ENCODE results near the gene ADGRB2. TPM values are rescaled to one million over a fixed set of nuclear protein-coding genes. Genes with fewer than 3 reads are reported as not detected.

The ADGRB2 gene
- total and polyA plus RNA-seq, 2 of the 4 experiments (the other 2 are of a cell fraction): 2.2 to 11.9 TPM

DNA sequence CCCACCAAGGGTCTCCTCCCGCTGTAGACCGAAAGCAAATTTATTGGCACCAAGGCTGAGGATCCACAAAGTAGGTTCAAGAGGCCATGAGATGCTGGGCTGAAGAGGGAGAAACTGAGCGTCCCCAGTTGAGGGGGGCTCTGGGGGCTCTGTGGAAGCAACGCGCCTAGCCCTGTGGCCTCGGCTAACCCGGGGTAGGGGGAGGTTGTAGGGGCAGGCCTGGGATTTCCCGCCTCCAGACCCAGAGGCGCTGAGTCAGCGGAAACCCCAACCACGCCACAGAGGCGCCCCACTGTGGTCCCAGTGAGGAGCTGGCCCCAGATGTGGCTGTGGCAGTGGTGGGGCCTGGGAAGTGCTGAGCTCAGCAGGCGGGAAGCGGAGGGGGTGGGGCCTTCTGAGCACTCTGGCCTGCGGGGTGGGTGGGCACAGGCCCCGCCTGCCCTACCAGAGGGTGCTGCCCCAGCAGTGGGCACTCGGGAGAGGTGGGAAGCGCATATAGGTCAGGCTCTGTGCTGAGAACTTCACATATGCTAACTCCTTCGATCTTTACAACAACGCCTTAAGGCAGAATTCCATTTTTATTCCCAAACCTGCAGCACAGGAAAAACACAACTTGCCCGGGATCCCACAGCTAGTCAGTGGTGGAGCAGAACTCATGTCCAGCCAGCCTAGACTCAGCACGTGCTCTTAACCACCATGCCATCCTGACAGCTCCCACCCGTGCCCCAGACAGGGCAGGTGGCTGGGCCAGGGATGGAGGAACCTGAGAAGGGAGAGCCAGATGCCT lies 58.9 kb downstream of the ADGRB2 start:
- peak overlapping the region; percentile 90 for H3K4ac ChIP-seq (ENCODE audit: low read depth, low read length)
- peak overlapping the region; percentile 68 for H3K18ac ChIP-seq (ENCODE audit: low read depth, low read length)
- H2AFZ ChIP-seq (replicated peaks; ENCODE audit: low read length, poor library complexity): peak overlapping the region; percentile 69
- DNase-seq (peak; percentile 55), ATAC-seq (ENCODE audit: low read depth) (peak; percentile 13)
- H4K20me1 ChIP-seq (ENCODE audit: insufficient read depth, low read length): no peaks in the 10 kb centered on the region
- peak overlapping the region; percentile 90 for H2BK120ac ChIP-seq (ENCODE audit: low read depth, low read length)
- in situ Hi-C loops (cut with MboI; ENCODE audit: low sequenced_read_pairs): no loop called here
- peak overlapping the region; percentile 87 for H2AK5ac ChIP-seq (ENCODE audit: low read depth, low read length)
- ChIA-PET POLR2A (ENCODE audit: unreplicated experiment) (interaction anchor here (0.7 to 1.5 kb wide), 2 partner anchors 14 to 40 kb away, joined by 3 read pairs; no protein-coding TSS in a partner anchor), CTCF (interaction anchor here (0.9 to 3.7 kb wide), 4 partner anchors 10 to 84 kb away, joined by 3 to 28 read pairs (median 4); no protein-coding TSS in a partner anchor)
- H2BK20ac ChIP-seq (ENCODE audit: low read depth, low read length): peak overlapping the region; percentile 80
- intact Hi-C loops (cut with micrococcal nuclease): loop anchor here (2.0 kb wide), 1 partner anchor 84 kb away; no protein-coding TSS in a partner anchor
- dilution Hi-C loops (cut with HindIII; ENCODE audit: low sequenced_read_pairs, unreplicated experiment): no loop called here
- H4K5ac ChIP-seq (ENCODE audit: low read depth, low read length): peak overlapping the region; percentile 36
- H3K4me2 ChIP-seq (ENCODE audit: low read depth, low read length): peak overlapping the region; percentile 65
- peak overlapping the region; percentile 83 for H3K27ac ChIP-seq (ENCODE audit: insufficient read depth, low read length)
- no TSS peak for BruUV-seq (replicated peaks)
- peak overlapping the region; percentile 26; the same call in 1 of the 2 replicates for H3K56ac ChIP-seq (ENCODE audit: extremely low read depth, insufficient read depth, low read length)
- no peaks in the 10 kb centered on the region for H3K27me3 ChIP-seq (ENCODE audit: control insufficient read depth, insufficient read depth, low read length)
- H3K14ac ChIP-seq (replicated peaks; ENCODE audit: low read depth, low read length): peak overlapping the region; percentile 21
- H3K23ac ChIP-seq (ENCODE audit: low read depth, low read length): peak overlapping the region; percentile 46
- no peak overlapping the region for H3K4me3 ChIP-seq (ENCODE audit: insufficient read depth, low read depth, low read length)
- peaks cover 16% of the 10 kb centered on the region for H3K9me1 ChIP-seq (ENCODE audit: insufficient read depth, low read length)
- peak overlapping the region; percentile 65 for H4K91ac ChIP-seq (ENCODE audit: insufficient read depth, low read depth, low read length)
- no peaks in the 10 kb centered on the region for H3K9me3 ChIP-seq (ENCODE audit: control insufficient read depth, insufficient read depth, low read length)
- 57% methylated on average over 4 of the region's 23 CpGs; no CpG with 5 or more reads in 1 of the 2 experiments for WGBS, 2 experiments (ENCODE audit: extremely low coverage in 2 of 2, insufficient read length in 1 of 2)
- H2BK5ac ChIP-seq (ENCODE audit: low read depth, low read length, poor library complexity, severe bottlenecking): peak overlapping the region; percentile 73
- peak overlapping the region; percentile 41 for H2BK15ac ChIP-seq (ENCODE audit: low read depth, low read length)
- peaks cover 11 to 38% of the 10 kb centered on the region in 2 experiments for H3K79me1 ChIP-seq (ENCODE audit: low read depth in 1 of 2, low read length in 2 of 2)
- peaks cover 41% of the 10 kb centered on the region for H3K4me1 ChIP-seq (ENCODE audit: control insufficient read depth, insufficient read depth, low read length)
- peak overlapping the region; percentile 38 for H3K9ac ChIP-seq (ENCODE audit: low read depth, low read length)
- H4K8ac ChIP-seq (ENCODE audit: low read depth in 2 of 2, low read length in 2 of 2): peak overlapping the region; percentile 47 to 65
- peaks cover 3% of the 10 kb centered on the region for H3K36me3 ChIP-seq (ENCODE audit: control insufficient read depth, insufficient read depth, low read length)
- peak overlapping the region; percentile 92 for H2AK9ac ChIP-seq (replicated peaks; ENCODE audit: low read depth, low read length, poor library complexity)
- TF ChIP-seq, protein P1, sequence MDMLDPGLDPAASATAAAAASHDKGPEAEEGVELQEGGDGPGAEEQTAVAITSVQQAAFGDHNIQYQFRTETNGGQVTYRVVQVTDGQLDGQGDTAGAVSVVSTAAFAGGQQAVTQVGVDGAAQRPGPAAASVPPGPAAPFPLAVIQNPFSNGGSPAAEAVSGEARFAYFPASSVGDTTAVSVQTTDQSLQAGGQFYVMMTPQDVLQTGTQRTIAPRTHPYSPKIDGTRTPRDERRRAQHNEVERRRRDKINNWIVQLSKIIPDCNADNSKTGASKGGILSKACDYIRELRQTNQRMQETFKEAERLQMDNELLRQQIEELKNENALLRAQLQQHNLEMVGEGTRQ (IDR thresholded peaks at IDR 0.05; ENCODE audit: low read depth, low read length): no peak
- TF ChIP-seq CTCF (conservative IDR thresholded peaks at IDR 0.05; ENCODE audit: low read depth, low read length) (peak; percentile 60), POLR2A (IDR thresholded peaks at IDR 0.05; ENCODE audit: low read depth, low read length) (no peak), CHD1 (IDR thresholded peaks at IDR 0.05; ENCODE audit: low read depth, low read length) (no peak), RAD21 (IDR thresholded peaks at IDR 0.05; ENCODE audit: low read length) (peak; percentile 71), RFX5 (IDR thresholded peaks at IDR 0.05; ENCODE audit: low read depth, low read length) (no peak), RCOR1 (IDR thresholded peaks at IDR 0.05; ENCODE audit: insufficient replicate concordance, low read length) (no peak), MAFK (IDR thresholded peaks at IDR 0.05; ENCODE audit: low read depth, low read length) (peak; percentile 99), NFE2L2 (IDR thresholded peaks at IDR 0.05; ENCODE audit: low read depth, low read length) (peak; percentile 45; the same call in 1 of the 2 replicates), MXI1 (IDR thresholded peaks at IDR 0.05; ENCODE audit: borderline replicate concordance, low read depth, low read length) (no peak), FOS (IDR thresholded peaks at IDR 0.05; ENCODE audit: low read depth, low read length) (no peak), MAZ (IDR thresholded peaks at IDR 0.05; ENCODE audit: borderline replicate concordance, low read depth, low read length) (peak; percentile 43; the same call in 1 of the 2 replicates), BHLHE40 (IDR thresholded peaks at IDR 0.05; ENCODE audit: low read depth, low read length) (no peak)
- TF ChIP-seq, protein P2, sequence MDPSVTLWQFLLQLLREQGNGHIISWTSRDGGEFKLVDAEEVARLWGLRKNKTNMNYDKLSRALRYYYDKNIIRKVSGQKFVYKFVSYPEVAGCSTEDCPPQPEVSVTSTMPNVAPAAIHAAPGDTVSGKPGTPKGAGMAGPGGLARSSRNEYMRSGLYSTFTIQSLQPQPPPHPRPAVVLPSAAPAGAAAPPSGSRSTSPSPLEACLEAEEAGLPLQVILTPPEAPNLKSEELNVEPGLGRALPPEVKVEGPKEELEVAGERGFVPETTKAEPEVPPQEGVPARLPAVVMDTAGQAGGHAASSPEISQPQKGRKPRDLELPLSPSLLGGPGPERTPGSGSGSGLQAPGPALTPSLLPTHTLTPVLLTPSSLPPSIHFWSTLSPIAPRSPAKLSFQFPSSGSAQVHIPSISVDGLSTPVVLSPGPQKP (IDR thresholded peaks at IDR 0.05; ENCODE audit: borderline replicate concordance, low read depth, low read length): no peak

Data from IMR-90 (cell line).